MCF 10A (cell line): Measurements from ENCODE around the gene ID2. TPM values are rescaled to one million over a fixed set of nuclear protein-coding genes. Genes with fewer than 3 reads are reported as not detected.

Experiments used
- BruUV-seq: library from RNA; stranded (reverse); fragments of 400-500 nt; replicated peaks from 2 replicates; lab custom pipeline; 2021; lab: Mats Ljungman, UMichigan
- CTCF ChIA-PET: fragments of 300-600 bp; sonication (Branson Sonifier 250); formaldehyde crosslinking; extraction: SDS; loops from one replicate; lab custom pipeline; 2021; ENCODE audit warnings: antibody characterized with exemption, inconsistent platforms; lab: Yijun Ruan, JAX
- POLR2A ChIA-PET: fragments of 300-600, 350-650 bp; sonication (Branson Sonifier 250); formaldehyde crosslinking; extraction: SDS; loops from one replicate; lab custom pipeline; 2020; ENCODE audit warnings: antibody characterized with exemption, inconsistent platforms; lab: Yijun Ruan, JAX
- DNase-seq: peaks from one replicate; pipeline ENCODE4 v3.0.0-alpha.2; 2018; ENCODE audit not compliant: unreplicated experiment
- H3K27ac Mint-ChIP-seq: one replicate; pipeline ENCODE4 v1.8.0; 2022; ENCODE audit warnings: mild to moderate bottlenecking, low read depth, mixed read lengths; ENCODE audit not compliant: unreplicated experiment
- H3K27me3 Mint-ChIP-seq: one replicate; pipeline ENCODE4 v1.8.0; 2022; ENCODE audit warnings: mixed read lengths; ENCODE audit not compliant: insufficient read depth, unreplicated experiment
- H3K36me3 Mint-ChIP-seq: one replicate; pipeline ENCODE4 v1.8.0; 2022; ENCODE audit warnings: mild to moderate bottlenecking, moderate library complexity, mixed read lengths; ENCODE audit not compliant: insufficient read depth, unreplicated experiment
- H3K4me1 Mint-ChIP-seq: one replicate; pipeline ENCODE4 v1.8.0; 2022; ENCODE audit warnings: mixed read lengths; ENCODE audit not compliant: insufficient read depth, unreplicated experiment
- H3K4me3 Mint-ChIP-seq: one replicate; pipeline ENCODE4 v1.8.0; 2022; ENCODE audit warnings: mild to moderate bottlenecking, moderate library complexity, mixed read lengths; ENCODE audit not compliant: unreplicated experiment
- H3K9me3 Mint-ChIP-seq: one replicate; pipeline ENCODE4 v1.8.0; 2022; ENCODE audit warnings: mixed read lengths; ENCODE audit not compliant: unreplicated experiment
- CTCF ChIP-seq: fragments of 200-600 bp; IDR thresholded peaks from one replicate; pipeline ENCODE4 v1.8.0; 2022; ENCODE audit warnings: antibody characterized with exemption, mild to moderate bottlenecking; ENCODE audit not compliant: unreplicated experiment
- intact Hi-C: fragments of 100-400 bp; cut with micrococcal nuclease; formaldehyde crosslinking; loops from 2 replicates; pipeline ENCODE4 v1.14.1; 2022
- total RNA-seq: library from RNA; stranded (reverse); gene quantifications from 2 replicates; pipeline ENCODE4 v1.2.3, GENCODE V29; 2022

ID2 gene
- total RNA-seq, 1 experiment from 2014 or later, result 2.0 TPM

DNA sequence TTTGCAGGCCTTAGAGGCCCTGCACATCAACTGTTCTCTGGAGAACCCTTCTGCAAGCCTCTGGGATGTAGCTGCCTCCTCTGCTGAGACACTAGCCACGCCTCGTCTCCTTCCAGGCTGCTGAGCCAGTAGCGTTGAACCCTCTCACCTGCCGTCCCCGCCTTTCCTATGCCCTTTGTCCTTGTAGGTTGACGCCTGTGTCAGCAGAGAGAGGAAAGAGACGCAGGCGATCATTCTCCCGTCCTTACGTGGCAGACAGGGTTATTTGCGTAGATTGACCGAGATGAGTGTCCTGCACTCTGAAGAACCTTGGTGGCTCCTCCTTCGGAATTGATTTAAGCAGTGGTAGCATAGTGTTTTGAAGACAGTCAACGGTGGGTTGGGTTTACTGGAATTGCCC, 27.8 kb downstream of the ID2 start:
- no TSS peak for BruUV-seq
- Mint-ChIP-seq H3K36me3 (no peaks in the 10 kb centered on the region), H3K4me1 (no peaks in the 10 kb centered on the region)

DNA sequence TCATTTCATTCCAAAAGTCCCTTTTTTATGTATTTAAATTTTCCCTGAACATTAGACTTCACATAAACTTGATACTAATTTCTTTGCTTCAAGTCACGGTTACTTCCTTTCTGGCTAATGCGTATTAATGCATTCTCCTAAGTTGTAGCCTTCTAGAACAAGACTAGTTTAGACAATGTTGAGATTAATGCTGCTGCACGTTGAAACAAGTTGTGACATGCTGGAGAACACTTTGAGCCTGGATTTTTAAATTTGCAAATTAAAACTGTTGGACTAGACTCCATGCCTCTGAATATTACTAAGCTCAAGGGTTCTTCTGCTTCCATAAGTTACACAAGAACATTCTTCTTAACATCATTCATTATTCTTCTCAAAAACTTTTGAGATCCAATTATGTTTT, 29.1 kb downstream of the ID2 start:
- Mint-ChIP-seq H3K27me3 (no peaks in the 10 kb centered on the region), H3K4me3 (no peak overlapping the region), H3K27ac (no peak overlapping the region), H3K9me3 (no peaks in the 10 kb centered on the region), H3K4me1 (no peaks in the 10 kb centered on the region), H3K36me3 (no peaks in the 10 kb centered on the region)
- ChIA-PET POLR2A (interaction anchor here (0.6 to 1.0 kb wide), 3 partner anchors 18 to 1543 kb away, joined by 3 read pairs; no protein-coding TSS in a partner anchor), CTCF (interaction anchor here (0.7 to 1.0 kb wide), 2 partner anchors 29 to 1602 kb away, joined by 3 to 6 read pairs; partner anchors contain the start of gene ID2)
- no TSS peak for BruUV-seq
- intact Hi-C loops, result no loop called here
- TF ChIP-seq CTCF, result no peak
- peak; percentile 5 for DNase-seq

More for the DNA sequence above, 27.8 kb downstream of the ID2 start:
- H3K4me3 Mint-ChIP-seq, result no peak overlapping the region
- intact Hi-C loops, result no loop called here
- no peaks in the 10 kb centered on the region for H3K27me3 Mint-ChIP-seq
- CTCF ChIA-PET, result interaction anchor here (0.6 kb wide), 1 partner anchor 866 kb away, joined by 4 read pairs; no protein-coding TSS in a partner anchor
- no peak for TF ChIP-seq CTCF
- POLR2A ChIA-PET, result no interaction called here
- no peak for DNase-seq
- no peak overlapping the region for H3K27ac Mint-ChIP-seq
- H3K9me3 Mint-ChIP-seq, result no peaks in the 10 kb centered on the region

- Mint-ChIP-seq H3K9me3 (no peaks in the 10 kb centered on the region), H3K36me3 (no peaks in the 10 kb centered on the region), H3K27ac (no peak overlapping the region), H3K4me3 (no peak overlapping the region), H3K4me1 (no peaks in the 10 kb centered on the region), H3K27me3 (no peaks in the 10 kb centered on the region)
- TF ChIP-seq CTCF, result no peak
- intact Hi-C loops, result no loop called here
- ChIA-PET POLR2A (interaction anchor here (0.5 to 0.6 kb wide), 2 partner anchors 15 to 1422 kb away, joined by 3 read pairs; no protein-coding TSS in a partner anchor), CTCF (no interaction called here)
- BruUV-seq, result no TSS peak
- no peak for DNase-seq
Observed at GRCh38 chr2:8714283-8714682, 32.4 kb downstream of the ID2 start.

GRCh38 chr2:8714971-8715370, 33.1 kb downstream of the ID2 start:
- DNase-seq, result no peak
- CTCF ChIA-PET, result interaction anchor here (0.7 kb wide), 1 partner anchor 49 kb away, joined by 3 read pairs; no protein-coding TSS in a partner anchor
- H3K4me1 Mint-ChIP-seq, result no peaks in the 10 kb centered on the region
- no TSS peak for BruUV-seq
- no peak overlapping the region for H3K27ac Mint-ChIP-seq
- H3K4me3 Mint-ChIP-seq, result no peak overlapping the region
- POLR2A ChIA-PET, result no interaction called here
- no peaks in the 10 kb centered on the region for H3K9me3 Mint-ChIP-seq
- H3K36me3 Mint-ChIP-seq, result no peaks in the 10 kb centered on the region
- TF ChIP-seq CTCF, result no peak
- intact Hi-C loops, result no loop called here
- no peaks in the 10 kb centered on the region for H3K27me3 Mint-ChIP-seq
